Central memory CD8-positive, alpha-beta T cell (primary cell): ENCODE results near the gene FREM1.
"Not testable (repeated sequence)": the region's sequence is repeated elsewhere in the genome, so short reads cannot be mapped to it uniquely, and the experiment has no call there.

ENCODE experiments used
- ATAC-seq: fragments of 150-1000 bp; cut with Tn5 transposase; replicated peaks from 2 replicates; pipeline ENCODE4 v1.10.0; 2022; ENCODE audit warnings: mild to moderate bottlenecking, moderate FRiP score, moderate number of reproducible peaks; ENCODE audit not compliant: poor library complexity, severe bottlenecking; ENCODE audit errors: extremely low read depth
- DNase-seq, 2 donors: peaks; one replicate each; pipeline ENCODE4 v3.0.0; 2021; ENCODE audit warnings: low spot score in 2 of 2
- H3K27ac Mint-ChIP-seq: one replicate; pipeline ENCODE4 v1.8.0; 2022; ENCODE audit warnings: low read depth, mild to moderate bottlenecking, moderate library complexity, mixed read lengths
- H3K27me3 Mint-ChIP-seq: one replicate; pipeline ENCODE4 v1.8.0; 2022; ENCODE audit warnings: mixed read lengths
- H3K36me3 Mint-ChIP-seq: one replicate; pipeline ENCODE4 v1.8.0; 2022; ENCODE audit warnings: mild to moderate bottlenecking, moderate library complexity, mixed read lengths; ENCODE audit not compliant: insufficient read depth
- H3K4me1 Mint-ChIP-seq: one replicate; pipeline ENCODE4 v1.8.0; 2022; ENCODE audit warnings: mixed read lengths
- H3K4me3 Mint-ChIP-seq: one replicate; pipeline ENCODE4 v1.8.0; 2022; ENCODE audit warnings: mild to moderate bottlenecking, moderate library complexity, mixed read lengths
- H3K9me3 Mint-ChIP-seq: one replicate; pipeline ENCODE4 v1.8.0; 2022; ENCODE audit warnings: mixed read lengths

The FREM1 gene

GRCh38 chr9:14932641-14933040, 22.4 kb upstream of the FREM1 start:
- ATAC-seq: no peak

GRCh38 chr9:14932231-14932630, 22.0 kb upstream of the FREM1 start:
- H3K4me3 Mint-ChIP-seq: no peak overlapping the region
- no peak overlapping the region for H3K27ac Mint-ChIP-seq
- H3K9me3 Mint-ChIP-seq: no peaks in the 10 kb centered on the region
- ATAC-seq (no peak), DNase-seq (no peak)
- no peaks in the 10 kb centered on the region for H3K27me3 Mint-ChIP-seq
- no peaks in the 10 kb centered on the region for H3K4me1 Mint-ChIP-seq
- no peaks in the 10 kb centered on the region for H3K36me3 Mint-ChIP-seq

More at GRCh38 chr9:14932641-14933040, 22.4 kb upstream of the FREM1 start:
- no peaks in the 10 kb centered on the region for H3K36me3 Mint-ChIP-seq
- H3K4me1 Mint-ChIP-seq: no peaks in the 10 kb centered on the region
- no peak overlapping the region for H3K4me3 Mint-ChIP-seq
- no peak overlapping the region for H3K27ac Mint-ChIP-seq
- H3K9me3 Mint-ChIP-seq: no peaks in the 10 kb centered on the region
- no peaks in the 10 kb centered on the region for H3K27me3 Mint-ChIP-seq
- DNase-seq: no peak

DNA sequence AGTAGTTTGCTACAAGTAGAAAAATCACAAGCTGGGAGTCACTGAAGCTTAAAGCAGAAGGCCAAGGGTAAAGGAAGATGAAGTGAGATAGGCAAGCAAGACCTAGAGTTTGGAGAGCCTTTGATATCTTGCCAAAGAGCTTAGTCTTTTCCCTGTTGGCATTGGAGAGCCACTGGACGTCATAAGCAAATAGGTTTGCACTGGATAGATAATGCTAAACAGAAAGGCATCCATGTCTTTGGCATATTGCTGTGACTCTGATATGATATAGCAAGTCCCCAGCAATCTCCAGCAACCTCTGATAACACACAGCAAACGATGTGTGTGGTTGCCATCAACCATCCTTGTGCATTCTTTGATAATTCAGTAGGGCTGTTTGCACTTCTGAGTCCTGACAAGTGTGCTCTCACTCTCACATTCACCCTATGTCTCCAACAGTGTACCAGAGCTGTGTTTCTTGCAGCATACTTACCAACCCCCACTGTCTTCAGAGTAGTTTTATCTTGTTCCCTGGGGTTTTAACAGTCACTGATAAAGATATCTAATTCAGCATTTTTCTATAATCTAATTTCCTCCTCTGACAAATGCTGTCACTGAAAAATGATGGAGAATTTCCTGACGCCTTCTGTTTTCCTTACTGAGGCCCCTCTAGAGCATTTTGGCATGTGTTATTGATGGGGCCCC, 16.9 kb upstream of the FREM1 start:
- H3K9me3 Mint-ChIP-seq: no peaks in the 10 kb centered on the region
- DNase-seq: no peak
- no peaks in the 10 kb centered on the region for H3K36me3 Mint-ChIP-seq
- H3K4me3 Mint-ChIP-seq: no peak overlapping the region
- H3K27ac Mint-ChIP-seq: no peak overlapping the region
- no peak for ATAC-seq
- H3K4me1 Mint-ChIP-seq: no peaks in the 10 kb centered on the region
- no peaks in the 10 kb centered on the region for H3K27me3 Mint-ChIP-seq

DNA sequence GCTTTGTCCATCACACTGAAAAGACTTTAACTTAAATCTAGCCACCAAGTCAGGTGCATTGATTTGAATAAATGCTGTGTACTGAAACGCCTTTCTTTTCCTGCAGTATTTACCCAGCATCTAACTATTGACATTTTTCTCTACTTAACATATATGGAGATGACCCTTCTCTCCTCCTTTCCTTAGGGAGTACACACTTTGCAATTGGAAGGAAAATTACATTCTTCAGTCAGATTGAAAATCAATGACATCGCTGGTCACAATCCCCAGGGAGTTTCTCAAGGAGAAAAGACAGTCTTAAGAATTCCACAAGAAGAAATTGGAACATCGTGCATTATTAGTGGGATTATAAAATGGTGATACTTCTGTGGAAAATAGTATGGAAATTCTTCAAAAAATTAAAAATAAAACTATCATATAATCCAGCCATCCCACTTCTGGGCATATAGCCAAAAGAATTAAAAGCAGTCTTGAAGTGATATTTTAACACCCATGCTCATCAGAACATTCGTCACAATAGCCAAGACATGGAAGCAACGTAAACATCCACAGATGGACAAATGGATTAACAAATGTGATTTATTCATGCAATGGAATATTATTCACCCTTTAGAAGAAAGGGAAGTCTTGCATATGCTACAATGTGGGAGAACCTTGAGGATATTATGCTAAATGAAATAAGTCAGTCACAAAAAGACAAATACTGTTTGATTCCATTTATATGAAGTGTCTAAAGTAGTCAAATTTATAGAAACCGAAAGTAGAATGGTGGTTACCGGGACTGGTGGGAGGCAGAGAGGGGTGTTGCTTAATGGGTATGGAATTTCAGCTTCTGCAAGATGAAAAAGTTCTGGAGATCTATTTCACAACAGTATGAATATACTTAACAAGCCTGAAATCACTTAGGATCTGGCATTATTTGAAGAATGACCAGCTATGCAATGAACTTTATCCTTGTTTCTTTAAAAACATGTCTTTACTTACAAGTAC, 14.3 kb upstream of the FREM1 start:
- H3K36me3 Mint-ChIP-seq: no peaks in the 10 kb centered on the region
- H3K4me1 Mint-ChIP-seq: no peaks in the 10 kb centered on the region
- no peak overlapping the region for H3K27ac Mint-ChIP-seq
- DNase-seq: no peak
- no peaks in the 10 kb centered on the region for H3K27me3 Mint-ChIP-seq
- H3K9me3 Mint-ChIP-seq: peaks cover 7% of the 10 kb centered on the region
- no peak overlapping the region for H3K4me3 Mint-ChIP-seq
- no peak for ATAC-seq

GRCh38 chr9:14923701-14924100, 13.5 kb upstream of the FREM1 start:
- Mint-ChIP-seq H3K36me3 (no peaks in the 10 kb centered on the region), H3K4me3 (no peak overlapping the region), H3K4me1 (no peaks in the 10 kb centered on the region), H3K27ac (no peak overlapping the region), H3K27me3 (no peaks in the 10 kb centered on the region), H3K9me3 (peaks cover 7% of the 10 kb centered on the region)
- ATAC-seq (no peak), DNase-seq (no peak)

DNA sequence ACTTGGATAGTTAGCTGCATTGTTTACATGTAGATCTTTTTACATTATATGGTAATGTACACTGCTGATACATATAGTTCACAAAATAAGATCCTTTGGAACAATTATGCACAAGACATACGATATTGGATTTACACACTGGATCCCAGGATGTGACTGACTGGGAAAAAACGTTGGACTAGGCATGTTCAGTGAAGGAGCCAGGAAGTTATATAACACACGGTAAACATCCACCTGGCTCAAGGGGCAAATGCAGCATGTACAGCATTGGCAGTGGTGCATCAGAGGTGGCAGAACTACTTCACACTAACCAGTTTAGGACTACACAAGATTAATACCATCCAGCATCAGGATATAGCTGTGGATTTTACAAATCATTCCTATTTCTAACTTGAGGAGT, 10.6 kb upstream of the FREM1 start:
- DNase-seq, H3K4me3 Mint-ChIP-seq, H3K4me1 Mint-ChIP-seq, H3K27ac Mint-ChIP-seq, H3K9me3 Mint-ChIP-seq, H3K27me3 Mint-ChIP-seq, H3K36me3 Mint-ChIP-seq, ATAC-seq: not testable (repeated sequence)

DNA sequence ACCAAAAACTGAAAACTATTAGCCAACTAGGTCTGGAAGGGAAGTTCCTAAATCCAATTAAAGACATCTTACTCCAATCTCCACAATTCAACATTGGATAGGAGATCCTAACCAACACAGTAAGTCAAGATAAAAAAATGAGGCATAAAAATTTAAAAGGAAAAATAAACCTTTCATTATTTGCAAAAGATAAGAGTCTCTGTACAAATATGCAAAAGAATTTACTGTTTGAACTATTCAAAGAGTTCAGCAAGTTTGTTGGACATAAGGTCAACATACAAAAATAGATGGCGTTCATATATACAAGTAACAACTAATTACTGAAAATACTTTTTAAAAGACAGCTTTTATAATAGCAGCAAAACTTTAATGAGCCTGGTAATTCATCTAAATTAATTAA, 3.1 kb upstream of the FREM1 start:
- DNase-seq: no peak
- ATAC-seq: no peak
- no peak overlapping the region for H3K4me3 Mint-ChIP-seq
- no peaks in the 10 kb centered on the region for H3K9me3 Mint-ChIP-seq
- H3K36me3 Mint-ChIP-seq: no peaks in the 10 kb centered on the region
- no peaks in the 10 kb centered on the region for H3K4me1 Mint-ChIP-seq
- peaks cover 9% of the 10 kb centered on the region for H3K27me3 Mint-ChIP-seq
- no peak overlapping the region for H3K27ac Mint-ChIP-seq

GRCh38 chr9:14912859-14913258, 2.6 kb upstream of the FREM1 start:
- no peak overlapping the region for H3K27ac Mint-ChIP-seq
- H3K27me3 Mint-ChIP-seq: peaks cover 9% of the 10 kb centered on the region

GRCh38 chr9:14911046-14911445, 818 bp upstream of the FREM1 start:
- Mint-ChIP-seq H3K36me3 (no peaks in the 10 kb centered on the region), H3K4me3 (no peak overlapping the region), H3K4me1 (no peaks in the 10 kb centered on the region), H3K9me3 (no peaks in the 10 kb centered on the region), H3K27me3 (peaks cover 9% of the 10 kb centered on the region), H3K27ac (no peak overlapping the region)
- no peak for ATAC-seq
- DNase-seq: no peak

More at GRCh38 chr9:14912859-14913258, 2.6 kb upstream of the FREM1 start:
- Mint-ChIP-seq H3K4me1 (no peaks in the 10 kb centered on the region), H3K4me3 (no peak overlapping the region), H3K36me3 (no peaks in the 10 kb centered on the region), H3K9me3 (no peaks in the 10 kb centered on the region)
- no peak for ATAC-seq
- no peak for DNase-seq

DNA sequence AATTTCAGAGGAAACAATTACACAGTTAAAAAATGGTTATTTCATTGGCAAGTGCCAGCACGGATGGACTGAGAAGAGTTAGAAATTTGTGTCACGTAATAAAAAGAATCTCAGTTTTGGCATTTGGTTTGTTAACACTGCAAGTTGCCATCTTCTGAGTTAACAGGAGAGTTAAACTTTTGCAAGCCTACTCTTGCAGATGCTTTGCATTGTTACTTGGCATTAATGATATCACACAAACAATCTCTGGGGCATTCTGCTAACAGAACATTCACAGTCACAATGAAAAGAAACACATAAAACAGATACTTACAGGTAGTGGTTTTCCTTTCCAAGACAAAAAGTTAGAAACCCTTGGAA, 647 bp downstream of the FREM1 start:
- no peak for ATAC-seq
- Mint-ChIP-seq H3K4me1 (no peaks in the 10 kb centered on the region), H3K36me3 (no peaks in the 10 kb centered on the region), H3K27ac (no peak overlapping the region), H3K27me3 (peaks cover 9% of the 10 kb centered on the region), H3K4me3 (no peak overlapping the region), H3K9me3 (no peaks in the 10 kb centered on the region)
- no peak for DNase-seq

DNA sequence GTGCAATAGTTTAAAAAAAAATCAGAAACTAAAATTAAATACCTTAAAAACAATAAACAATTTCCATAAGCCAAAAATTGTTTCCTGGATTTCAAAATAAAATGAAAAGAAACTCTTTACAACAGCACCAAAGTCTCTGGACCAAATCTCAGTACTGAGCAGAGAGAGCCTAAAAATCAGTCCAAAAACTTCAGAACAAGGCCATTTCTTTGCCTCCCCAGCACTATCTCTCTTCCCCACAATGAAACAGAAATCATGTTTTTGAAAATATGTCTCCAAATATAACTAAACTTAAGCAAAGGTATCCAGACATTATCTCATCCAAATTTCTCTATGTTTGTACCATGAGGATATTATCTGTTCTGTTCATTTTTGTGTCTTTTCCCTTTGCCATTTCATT, 1.0 kb downstream of the FREM1 start:
- no peak for ATAC-seq
- no peak overlapping the region for H3K4me3 Mint-ChIP-seq
- H3K9me3 Mint-ChIP-seq: no peaks in the 10 kb centered on the region
- H3K27ac Mint-ChIP-seq: no peak overlapping the region
- H3K4me1 Mint-ChIP-seq: no peaks in the 10 kb centered on the region
- H3K36me3 Mint-ChIP-seq: no peaks in the 10 kb centered on the region
- DNase-seq: no peak
- peaks cover 9% of the 10 kb centered on the region for H3K27me3 Mint-ChIP-seq

DNA sequence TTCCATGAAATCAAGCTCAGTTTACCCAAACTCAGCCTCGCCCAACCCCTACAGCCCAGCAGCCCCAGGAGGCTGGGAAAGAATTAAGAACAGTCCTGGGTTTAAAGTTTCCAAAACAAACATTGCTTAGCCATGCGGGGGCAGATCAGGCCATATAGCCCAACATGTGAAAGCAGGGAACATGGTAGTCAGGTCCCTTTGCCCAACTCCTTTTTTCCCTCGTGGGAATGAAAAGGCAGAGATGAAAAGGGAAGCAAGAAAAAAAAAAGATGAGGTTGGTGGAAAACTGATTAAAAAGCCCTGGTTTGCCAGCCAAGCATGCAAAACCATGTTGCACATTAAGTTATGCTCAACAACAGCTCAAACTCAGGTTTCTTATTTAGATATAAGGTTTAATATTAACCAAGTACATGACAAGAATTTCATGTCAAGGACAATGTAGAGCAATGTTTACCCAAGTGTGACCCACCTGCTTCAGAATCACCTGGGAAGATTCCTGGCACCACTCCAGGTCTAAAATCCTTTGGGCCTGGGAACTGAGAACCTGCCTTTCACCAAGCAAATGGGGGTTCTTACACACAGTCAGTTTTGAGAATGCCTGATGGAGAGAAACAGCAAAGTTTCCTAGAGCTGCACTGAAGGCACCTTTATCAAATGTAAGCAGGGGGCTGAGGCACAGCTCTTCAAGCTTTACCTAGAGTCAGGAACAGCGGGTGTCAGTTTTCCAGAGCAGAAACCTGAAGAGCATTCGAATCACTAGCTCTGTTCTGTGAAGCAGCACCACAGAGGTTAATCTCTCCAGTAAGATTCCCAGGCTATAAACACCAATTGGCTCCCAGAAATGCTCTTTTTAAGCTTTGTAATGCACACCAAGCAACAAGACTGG, 1.7 kb downstream of the FREM1 start:
- Mint-ChIP-seq H3K4me1 (no peaks in the 10 kb centered on the region), H3K27me3 (peaks cover 9% of the 10 kb centered on the region), H3K36me3 (no peaks in the 10 kb centered on the region), H3K4me3 (no peak overlapping the region), H3K9me3 (no peaks in the 10 kb centered on the region), H3K27ac (no peak overlapping the region)
- DNase-seq: no peak
- no peak for ATAC-seq
